ENCODE data around the gene ARL6IP4. TPM values are rescaled to one million over a fixed set of nuclear protein-coding genes. Genes with fewer than 3 reads are reported as not detected.

Gene ARL6IP4
- polyA plus RNA-seq, 2 of the 4 experiments (the other 2 are of a cell fraction): 208 to 209 TPM

DNA sequence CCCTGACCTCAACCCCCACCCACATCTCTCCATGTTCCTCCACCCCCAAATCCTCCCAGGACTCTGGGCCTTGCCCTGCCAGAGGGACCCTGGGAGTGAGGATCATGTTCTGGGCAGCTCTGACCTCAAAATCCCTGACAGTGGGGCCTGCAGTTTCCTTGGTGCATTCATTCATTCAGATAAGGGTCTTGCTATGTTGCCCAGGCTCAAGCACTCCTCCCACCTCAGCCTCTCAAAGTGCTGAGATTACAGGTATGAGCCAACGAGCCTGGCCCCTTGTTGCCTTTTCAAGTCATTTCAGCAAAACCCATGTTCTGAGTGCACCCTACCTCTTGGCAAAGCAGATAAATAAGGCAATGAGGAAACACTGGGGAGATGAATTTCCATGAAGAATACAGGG, 29.6 kb downstream of the ARL6IP4 start (continued):
- TF ChIP-seq E2F6 (IDR thresholded peaks at IDR 0.05; ENCODE audit: borderline replicate concordance, low read depth) (no peak), ZSCAN20 (CRISPR knock-in tag; IDR thresholded peaks at IDR 0.05) (no peak)
- TF ChIP-seq, protein P1, sequence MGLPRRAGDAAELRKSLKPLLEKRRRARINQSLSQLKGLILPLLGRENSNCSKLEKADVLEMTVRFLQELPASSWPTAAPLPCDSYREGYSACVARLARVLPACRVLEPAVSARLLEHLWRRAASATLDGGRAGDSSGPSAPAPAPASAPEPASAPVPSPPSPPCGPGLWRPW (IDR thresholded peaks at IDR 0.05): no peak

DNA sequence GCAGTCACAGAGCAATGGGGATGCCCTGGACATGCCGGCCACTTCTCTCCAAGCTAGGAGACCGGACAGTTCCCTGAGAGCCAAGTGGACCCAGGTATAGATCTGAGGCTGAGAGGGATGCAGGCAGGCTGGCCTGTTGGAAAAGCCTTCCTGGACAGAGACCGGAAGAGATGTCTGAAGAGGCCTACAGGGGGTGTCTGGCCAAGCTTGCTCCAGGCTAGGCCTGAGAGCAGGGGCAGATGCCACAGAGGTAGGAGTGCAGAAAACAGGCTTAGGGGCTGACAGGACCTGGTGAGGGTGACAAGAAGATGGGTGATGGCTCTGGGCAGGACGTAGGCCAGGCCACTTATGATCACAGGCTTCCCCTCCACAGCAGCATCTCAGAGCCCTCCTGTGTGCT, 30.2 kb downstream of the ARL6IP4 start:
- ATAC-seq (peak in 1 of 2 experiments; percentile 56; a peak in 3 of 6 replicates), FAIRE-seq (no peak), DNase-seq (ENCODE audit: low read depth in 1 of 2, low spot score in 1 of 2) (no peak)
- H3K27ac ChIP-seq: no peak overlapping the region
- H3K9me3 ChIP-seq: no peaks in the 10 kb centered on the region
- CTCF ChIA-PET: interaction anchor here (0.9 to 1.3 kb wide), 3 partner anchors 9 to 228 kb away, joined by 3 to 5 read pairs (median 3); no protein-coding TSS in a partner anchor
- no peaks in the 10 kb centered on the region for H3K4me1 ChIP-seq
- TF ChIP-seq FOXS1 (CRISPR knock-in tag; IDR thresholded peaks at IDR 0.05) (no peak), TP53 (CRISPR knock-in tag; IDR thresholded peaks at IDR 0.05) (no peak), TFCP2L1 (CRISPR knock-in tag; IDR thresholded peaks at IDR 0.05) (no peak), REST (IDR thresholded peaks at IDR 0.05) (no peak), HOXA7 (CRISPR knock-in tag; IDR thresholded peaks at IDR 0.05) (no peak), MAX (IDR thresholded peaks at IDR 0.05) (no peak), JUN (IDR thresholded peaks at IDR 0.05) (no peak), FOSB (CRISPR knock-in tag; IDR thresholded peaks at IDR 0.05) (no peak), KDM1A (IDR thresholded peaks at IDR 0.05; ENCODE audit: low read depth) (no peak), RARB (CRISPR knock-in tag; IDR thresholded peaks at IDR 0.05) (no peak), PHF8 (IDR thresholded peaks at IDR 0.05; ENCODE audit: borderline replicate concordance, low read depth) (no peak), JUNB (IDR thresholded peaks at IDR 0.05) (no peak), ZNF302 (CRISPR knock-in tag; IDR thresholded peaks at IDR 0.05) (no peak), USF2 (IDR thresholded peaks at IDR 0.05) (no peak), CHD4 (IDR thresholded peaks at IDR 0.05; ENCODE audit: borderline replicate concordance) (no peak)
- TF ChIP-seq, protein P1 (IDR thresholded peaks at IDR 0.05): no peak
- TF ChIP-seq, protein P2, sequence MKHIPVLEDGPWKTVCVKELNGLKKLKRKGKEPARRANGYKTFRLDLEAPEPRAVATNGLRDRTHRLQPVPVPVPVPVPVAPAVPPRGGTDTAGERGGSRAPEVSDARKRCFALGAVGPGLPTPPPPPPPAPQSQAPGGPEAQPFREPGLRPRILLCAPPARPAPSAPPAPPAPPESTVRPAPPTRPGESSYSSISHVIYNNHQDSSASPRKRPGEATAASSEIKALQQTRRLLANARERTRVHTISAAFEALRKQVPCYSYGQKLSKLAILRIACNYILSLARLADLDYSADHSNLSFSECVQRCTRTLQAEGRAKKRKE (CRISPR knock-in tag; IDR thresholded peaks at IDR 0.05; ENCODE audit: low read depth): no peak
- 80% methylated on average over 4 of the region's 4 CpGs for WGBS (ENCODE audit: missing lambda C conversion rate)
- POLR2A ChIA-PET: no interaction called here
- H3K4me3 ChIP-seq: no peak overlapping the region
- no peak overlapping the region for H3K4me2 ChIP-seq

Data from A549 (cell line).